HEK293T (cell line): ENCODE data around the gene OPCML.

ENCODE experiments used
- CTCF ChIA-PET: fragments of 350-600 bp; formaldehyde crosslinking; extraction: SDS; loops from one replicate; lab custom pipeline; 2021; ENCODE audit warnings: antibody characterized with exemption, inconsistent platforms; lab: Yijun Ruan, JAX
- POLR2A ChIA-PET: fragments of 350-600 bp; formaldehyde crosslinking; extraction: SDS; loops from one replicate; lab custom pipeline; 2020; ENCODE audit warnings: antibody characterized with exemption, inconsistent platforms; lab: Yijun Ruan, JAX
- DNase-seq: peaks from one replicate; pipeline ENCODE4 v3.0.0; 2012; ENCODE audit warnings: mixed read lengths; ENCODE audit errors: extremely low spot score
- ARNT ChIP-seq: fragments of 450-650 bp; IDR thresholded peaks from 2 replicates; pipeline ENCODE4 v1.6.1; 2017; ENCODE audit warnings: mild to moderate bottlenecking
- BHLHE40 ChIP-seq: fragments of 450-650 bp; IDR thresholded peaks from 2 replicates; pipeline ENCODE4 v1.6.1; 2016; ENCODE audit warnings: mild to moderate bottlenecking, moderate library complexity, borderline replicate concordance
- CTBP1 ChIP-seq: fragments of 450-650 bp; IDR thresholded peaks from 2 replicates; pipeline ENCODE4 v1.6.1; 2016; ENCODE audit warnings: borderline replicate concordance
- ELF4 ChIP-seq: fragments of 450-650 bp; IDR thresholded peaks from 2 replicates; pipeline ENCODE4 v1.6.1; 2017; ENCODE audit warnings: antibody characterized with exemption
- FOXA1 ChIP-seq: fragments of 450-650 bp; IDR thresholded peaks from 2 replicates; pipeline ENCODE4 v1.6.1; 2016; ENCODE audit warnings: mild to moderate bottlenecking
- FOXK2 ChIP-seq: fragments of 450-650 bp; IDR thresholded peaks from 2 replicates; pipeline ENCODE4 v1.6.1; 2016; ENCODE audit warnings: mild to moderate bottlenecking
- FOXM1 ChIP-seq: fragments of 450-650 bp; IDR thresholded peaks from 2 replicates; pipeline ENCODE4 v1.6.1; 2017; ENCODE audit warnings: mild to moderate bottlenecking, borderline replicate concordance
- HDGF ChIP-seq: fragments of 450-650 bp; IDR thresholded peaks from 2 replicates; pipeline ENCODE4 v1.6.1; 2017; ENCODE audit warnings: antibody characterized with exemption, borderline replicate concordance
- L3MBTL2 ChIP-seq: fragments of 450-650 bp; conservative IDR thresholded peaks from 2 replicates; pipeline ENCODE4 v1.6.1; 2016; ENCODE audit warnings: mild to moderate bottlenecking
- LEF1 ChIP-seq: fragments of 450-650 bp; IDR thresholded peaks from 2 replicates; pipeline ENCODE4 v1.6.1; 2017; ENCODE audit warnings: mild to moderate bottlenecking, borderline replicate concordance
- NFRKB ChIP-seq: fragments of 450-650 bp; IDR thresholded peaks from 2 replicates; pipeline ENCODE4 v1.6.1; 2016; ENCODE audit warnings: mild to moderate bottlenecking, moderate library complexity
- SP1 ChIP-seq: fragments of 450-650 bp; IDR thresholded peaks from 2 replicates; pipeline ENCODE4 v1.6.1; 2017
- SUZ12 ChIP-seq: fragments of 450-650 bp; IDR thresholded peaks from 2 replicates; pipeline ENCODE4 v1.6.1; 2016; ENCODE audit warnings: mild to moderate bottlenecking
- TARDBP ChIP-seq: fragments of 450-650 bp; IDR thresholded peaks from 2 replicates; pipeline ENCODE4 v1.6.1; 2016
- ZNF384 ChIP-seq: fragments of 450-650 bp; IDR thresholded peaks from 2 replicates; pipeline ENCODE4 v1.6.1; 2016
- TF ChIP-seq, protein P1 (sequence below): fragments of 450-650 bp; IDR thresholded peaks from 2 replicates; pipeline ENCODE4 v1.6.1; 2016

OPCML gene

DNA sequence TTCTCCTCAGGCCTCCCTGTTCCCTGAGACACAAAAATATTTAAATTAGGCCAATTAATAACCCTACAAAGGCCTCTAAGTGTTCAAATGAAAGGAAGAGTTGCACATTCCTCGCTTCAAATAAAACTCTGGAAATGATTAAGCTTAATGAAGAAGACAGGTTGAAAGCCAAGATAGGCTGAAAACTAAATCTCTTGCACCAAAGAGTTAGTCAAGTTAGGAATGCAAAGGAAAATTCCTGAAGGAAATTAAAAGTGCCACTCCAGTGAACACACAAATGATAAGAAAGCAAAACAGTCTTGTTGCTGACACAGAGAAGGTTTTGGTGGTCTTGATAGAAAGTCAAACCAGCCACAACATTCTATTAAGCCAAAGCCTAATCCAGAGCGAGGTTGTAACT is 574.4 kb downstream of the OPCML start:
- ChIA-PET CTCF (interaction anchor here (0.7 kb wide), 1 partner anchor 17 kb away, joined by 3 read pairs; no protein-coding TSS in a partner anchor), POLR2A (no interaction called here)
- DNase-seq = no peak
- TF ChIP-seq ELF4 = no peak
- no peak for TF ChIP-seq L3MBTL2
- no peak for TF ChIP-seq FOXM1
- no peak for TF ChIP-seq FOXK2
- no peak for TF ChIP-seq NFRKB
- TF ChIP-seq HDGF = no peak

DNA sequence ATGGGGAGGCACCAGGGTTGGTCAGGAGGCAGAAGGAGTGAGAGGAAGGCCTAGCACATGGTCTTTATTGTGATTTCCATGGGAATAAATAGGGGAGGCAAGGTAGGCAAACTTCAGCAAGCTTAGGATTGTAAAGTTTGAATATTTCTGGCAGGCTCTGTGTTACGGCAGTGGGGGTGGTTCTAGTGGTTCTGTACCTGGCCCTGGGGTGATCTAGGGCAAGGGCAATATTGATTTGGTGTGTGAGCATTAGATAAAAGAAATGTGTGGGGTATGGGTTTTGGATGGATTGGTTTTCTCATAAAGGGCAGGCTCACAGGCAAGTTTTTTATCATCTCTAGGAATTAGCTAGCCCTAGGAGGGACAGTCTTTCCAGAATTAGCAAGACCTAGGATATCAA is 584.0 kb downstream of the OPCML start:
- no peak for DNase-seq
- CTCF ChIA-PET = no interaction called here
- TF ChIP-seq, protein P1, sequence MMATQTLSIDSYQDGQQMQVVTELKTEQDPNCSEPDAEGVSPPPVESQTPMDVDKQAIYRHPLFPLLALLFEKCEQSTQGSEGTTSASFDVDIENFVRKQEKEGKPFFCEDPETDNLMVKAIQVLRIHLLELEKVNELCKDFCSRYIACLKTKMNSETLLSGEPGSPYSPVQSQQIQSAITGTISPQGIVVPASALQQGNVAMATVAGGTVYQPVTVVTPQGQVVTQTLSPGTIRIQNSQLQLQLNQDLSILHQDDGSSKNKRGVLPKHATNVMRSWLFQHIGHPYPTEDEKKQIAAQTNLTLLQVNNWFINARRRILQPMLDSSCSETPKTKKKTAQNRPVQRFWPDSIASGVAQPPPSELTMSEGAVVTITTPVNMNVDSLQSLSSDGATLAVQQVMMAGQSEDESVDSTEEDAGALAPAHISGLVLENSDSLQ = no peak
- TF ChIP-seq TARDBP (no peak), HDGF (no peak), ARNT (no peak), SP1 (no peak), L3MBTL2 (no peak), SUZ12 (no peak), FOXA1 (no peak), ZNF384 (no peak), CTBP1 (no peak), NFRKB (no peak), ELF4 (no peak), FOXK2 (no peak), FOXM1 (no peak), LEF1 (no peak), BHLHE40 (no peak)
- POLR2A ChIA-PET = no interaction called here

DNA sequence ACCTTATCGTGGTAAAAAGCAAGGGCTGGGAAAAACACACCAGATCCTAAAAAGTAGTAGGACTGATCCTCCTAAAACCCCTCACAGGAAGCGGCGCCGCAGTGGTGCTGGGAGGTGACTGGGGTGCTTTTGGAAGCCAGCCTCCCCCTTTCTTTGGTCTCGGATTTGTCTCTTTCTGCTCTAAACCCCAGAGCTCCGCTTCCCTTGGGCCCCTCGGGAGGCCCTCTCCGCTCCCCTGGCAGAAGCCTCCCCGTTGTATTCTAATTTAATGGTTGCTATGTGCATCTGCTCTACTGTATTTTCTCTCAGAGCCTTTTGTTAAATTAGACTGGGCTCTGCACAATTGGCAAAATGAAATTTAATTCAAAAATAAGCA is 587.7 kb downstream of the OPCML start:
- ChIA-PET POLR2A (no interaction called here), CTCF (no interaction called here)
- DNase-seq = no peak
- TF ChIP-seq FOXA1 (no peak), L3MBTL2 (no peak), HDGF (no peak), SP1 (no peak), FOXM1 (no peak), NFRKB (no peak), CTBP1 (no peak), ARNT (no peak), FOXK2 (no peak), BHLHE40 (no peak), TARDBP (no peak), SUZ12 (no peak), ZNF384 (no peak), ELF4 (no peak), LEF1 (no peak)
- TF ChIP-seq, protein P1 = no peak

DNA sequence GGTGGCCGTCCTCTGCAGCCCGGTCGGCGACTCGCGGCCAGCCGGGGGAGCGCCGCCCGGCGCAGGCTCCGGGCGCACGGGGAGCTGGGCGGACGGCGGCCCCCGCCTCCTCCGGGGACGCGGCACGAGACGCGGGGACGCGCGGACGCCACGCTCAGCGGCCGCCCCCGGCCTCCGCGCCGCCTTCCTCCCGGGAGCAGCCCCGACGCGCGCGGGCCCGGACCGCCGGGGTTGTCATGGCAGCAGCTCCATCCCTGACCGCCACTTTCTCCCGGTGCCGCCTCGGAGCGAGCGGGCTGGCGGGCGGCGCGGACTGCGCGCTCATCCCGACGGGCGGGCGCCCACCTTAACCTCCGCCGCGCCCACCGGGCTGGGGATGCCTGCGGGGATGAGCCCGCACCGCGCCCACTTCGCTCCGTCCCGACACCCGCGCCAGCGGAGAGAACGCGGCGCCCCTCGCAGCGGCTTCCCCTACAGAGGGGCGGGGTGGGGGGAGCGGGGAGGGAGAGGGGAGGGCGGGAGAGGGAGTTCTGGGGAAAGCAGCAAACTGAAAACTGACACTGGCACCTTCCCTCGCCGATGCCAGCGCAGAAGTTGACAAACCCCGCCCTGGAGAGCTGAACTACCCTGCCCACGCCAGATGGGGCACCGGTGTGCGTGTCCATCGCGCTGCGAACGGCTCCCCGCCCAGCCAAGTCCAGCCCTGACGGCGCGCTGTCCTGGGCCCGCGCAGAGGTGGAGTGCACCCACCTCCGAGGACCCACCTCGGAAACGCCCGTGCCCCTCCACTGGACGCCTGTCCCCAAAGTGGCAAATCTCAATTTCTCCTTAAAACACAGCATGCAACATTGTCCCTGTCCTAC is 588.4 kb downstream of the OPCML start:
- DNase-seq = no peak
- ChIA-PET POLR2A (no interaction called here), CTCF (no interaction called here)
- TF ChIP-seq CTBP1 = no peak
- TF ChIP-seq ELF4 = no peak
- TF ChIP-seq L3MBTL2 = no peak
- TF ChIP-seq NFRKB = no peak
- no peak for TF ChIP-seq SUZ12
- no peak for TF ChIP-seq ARNT
- TF ChIP-seq FOXK2 = no peak
- TF ChIP-seq TARDBP = no peak
- TF ChIP-seq FOXA1 = no peak
- TF ChIP-seq BHLHE40 = no peak
- no peak for TF ChIP-seq ZNF384
- no peak for TF ChIP-seq SP1
- TF ChIP-seq, protein P1 = no peak

DNA sequence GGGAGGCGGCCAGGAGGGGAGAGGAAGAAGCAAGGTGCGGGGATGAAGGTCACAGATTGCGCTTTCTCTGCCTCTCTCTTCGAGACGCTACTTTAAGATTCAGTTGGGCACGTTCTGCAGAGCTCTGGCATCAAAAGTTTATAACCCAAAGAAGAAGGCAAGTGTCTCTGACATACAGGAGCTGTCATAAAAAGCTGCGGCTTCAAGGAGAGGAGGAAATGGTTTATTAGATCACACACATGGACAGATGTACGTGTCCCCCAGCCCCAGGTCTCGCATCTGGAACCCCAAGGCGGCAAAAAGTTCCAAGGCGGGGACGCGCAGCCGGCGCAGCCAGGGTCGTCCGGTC is 589.0 kb downstream of the OPCML start:
- POLR2A ChIA-PET = no interaction called here
- DNase-seq = no peak

More for the DNA sequence above, 589.0 kb downstream of the OPCML start:
- TF ChIP-seq LEF1 = no peak
- no peak for TF ChIP-seq FOXA1
- no peak for TF ChIP-seq HDGF
- TF ChIP-seq CTBP1 = no peak
- no peak for TF ChIP-seq ZNF384
- no peak for TF ChIP-seq FOXM1
- TF ChIP-seq TARDBP = no peak
- TF ChIP-seq ARNT = no peak
- no peak for TF ChIP-seq FOXK2
- TF ChIP-seq NFRKB = no peak
- TF ChIP-seq L3MBTL2 = no peak
- TF ChIP-seq ELF4 = no peak
- no peak for TF ChIP-seq SUZ12
- no peak for TF ChIP-seq SP1
- TF ChIP-seq BHLHE40 = no peak
- TF ChIP-seq, protein P1 = no peak
- CTCF ChIA-PET = no interaction called here
